T-helper 1 cell (primary cell): ENCODE data around the gene NGRN.
A peak's percentile ranks its signal among the peaks of the same experiment; 100 is the strongest.
"Not testable (repeated sequence)": the region's sequence is repeated elsewhere in the genome, so short reads cannot be mapped to it uniquely, and the experiment has no call there.

ENCODE experiments used
- DNase-seq, 5 donors: peaks; one replicate each; pipeline ENCODE4 v3.0.0-alpha.2; 2012 to 2020

Gene NGRN

GRCh38 chr15:90286678-90287077 lies 21.2 kb downstream of the NGRN start:
- peak in 3 of 5 donors; percentile 13 to 45 (median 26) for DNase-seq

- no peak for DNase-seq
Measured at GRCh38 chr15:90287101-90287500, 21.6 kb downstream of the NGRN start.

GRCh38 chr15:90287946-90288345 lies 22.5 kb downstream of the NGRN start:
- no peak for DNase-seq

- DNase-seq: no peak
Measured at GRCh38 chr15:90291679-90292356, 26.3 kb downstream of the NGRN start.

- DNase-seq: peak; percentile 35 to 67 (median 50)
Measured at GRCh38 chr15:90293040-90293810, 27.8 kb downstream of the NGRN start.

- DNase-seq: no peak
Measured at GRCh38 chr15:90294159-90294558, 28.7 kb downstream of the NGRN start.

GRCh38 chr15:90294601-90295269 lies 29.3 kb downstream of the NGRN start:
- DNase-seq: no peak

GRCh38 chr15:90295270-90295648 lies 29.8 kb downstream of the NGRN start:
- no peak for DNase-seq

GRCh38 chr15:90296316-90296884 lies 30.9 kb downstream of the NGRN start:
- not testable (repeated sequence) for DNase-seq

GRCh38 chr15:90297021-90297420 lies 31.5 kb downstream of the NGRN start:
- DNase-seq: no peak

GRCh38 chr15:90300541-90300940 lies 35.1 kb downstream of the NGRN start:
- no peak for DNase-seq

- DNase-seq: peak in 4 of 5 donors; percentile 30 to 54 (median 46)
Measured at GRCh38 chr15:90300988-90301706, 35.7 kb downstream of the NGRN start.

- no peak for DNase-seq
Measured at GRCh38 chr15:90301707-90302300, 36.3 kb downstream of the NGRN start.

- DNase-seq: not testable (repeated sequence)
Measured at GRCh38 chr15:90305355-90305754, 39.9 kb downstream of the NGRN start.

- no peak for DNase-seq
Measured at GRCh38 chr15:90305932-90306331, 40.5 kb downstream of the NGRN start.

GRCh38 chr15:90306560-90306959 lies 41.1 kb downstream of the NGRN start:
- peak in 1 of 5 donors; percentile 57 for DNase-seq

GRCh38 chr15:90307661-90308060 lies 42.2 kb downstream of the NGRN start:
- DNase-seq: no peak

GRCh38 chr15:90309020-90309419 lies 43.5 kb downstream of the NGRN start:
- no peak for DNase-seq

GRCh38 chr15:90315278-90315982 lies 50.0 kb downstream of the NGRN start:
- no peak for DNase-seq

- DNase-seq: no peak
Measured at GRCh38 chr15:90316139-90316538, 50.7 kb downstream of the NGRN start.

- DNase-seq: no peak
Measured at GRCh38 chr15:90318591-90318990, 53.1 kb downstream of the NGRN start.
